Smooth muscle cell (in vitro differentiated cells): ENCODE data around the gene ATP1A2. TPM values are rescaled to one million over a fixed set of nuclear protein-coding genes. Genes with fewer than 3 reads are reported as not detected.

ENCODE experiments used
- DNase-seq: peaks from one replicate; lab custom pipeline; 2025; ENCODE audit not compliant: unreplicated experiment; lab: John Stamatoyannopoulos, UW
- H2AFZ ChIP-seq: fragments of 200-600 bp; sonication (generic); 2 replicates; pipeline ENCODE4 v1.6.0; 2016; ENCODE audit warnings: antibody characterized with exemption, low read depth, mild to moderate bottlenecking
- H3F3A ChIP-seq: fragments of 200-600 bp; sonication (generic); 2 replicates; pipeline ENCODE4 v1.6.0; 2017; ENCODE audit warnings: antibody characterized with exemption, low read depth
- H3K27ac ChIP-seq: fragments of 200-600 bp; sonication (generic); 2 replicates; pipeline ENCODE4 v1.5.1; 2016; ENCODE audit warnings: low read depth, mild to moderate bottlenecking
- H3K27me3 ChIP-seq: fragments of 200-600 bp; sonication (generic); 2 replicates; pipeline ENCODE4 v1.6.1; 2016; ENCODE audit warnings: low read depth, mild to moderate bottlenecking
- H3K36me3 ChIP-seq: fragments of 200-600 bp; sonication (generic); 2 replicates; pipeline ENCODE4 v1.5.1; 2016; ENCODE audit warnings: low read depth
- H3K4me1 ChIP-seq: fragments of 200-600 bp; sonication (generic); 2 replicates; pipeline ENCODE4 v1.5.1; 2016; ENCODE audit warnings: low read depth
- H3K4me2 ChIP-seq: fragments of 200-600 bp; sonication (generic); 2 replicates; pipeline ENCODE4 v1.6.0; 2016; ENCODE audit warnings: mild to moderate bottlenecking
- H3K4me3 ChIP-seq: fragments of 200-600 bp; sonication (generic); 2 replicates; pipeline ENCODE4 v1.5.1; 2016; ENCODE audit warnings: mild to moderate bottlenecking
- H3K79me2 ChIP-seq: fragments of 200-600 bp; sonication (generic); 2 replicates; pipeline ENCODE4 v1.6.0; 2016; ENCODE audit warnings: low read depth, mild to moderate bottlenecking
- H3K9ac ChIP-seq: fragments of 200-600 bp; sonication (generic); 2 replicates; pipeline ENCODE4 v1.6.0; 2016; ENCODE audit warnings: low read depth
- H3K9me3 ChIP-seq: fragments of 200-600 bp; sonication (generic); replicated peaks from 2 replicates; pipeline ENCODE4 v1.5.1; 2016; ENCODE audit warnings: low read depth
- H4K20me1 ChIP-seq: fragments of 200-600 bp; sonication (generic); 2 replicates; pipeline ENCODE4 v1.6.0; 2016; ENCODE audit warnings: low read depth
- CTCF ChIP-seq: fragments of 200-600 bp; sonication (generic); IDR thresholded peaks from 2 replicates; pipeline ENCODE4 v1.5.1; 2017; ENCODE audit warnings: borderline replicate concordance, mild to moderate bottlenecking, antibody characterized with exemption; ENCODE audit not compliant: insufficient read depth, poor library complexity, severe bottlenecking
- WGBS: methylation state at CpG from one replicate; pipeline ENCODE4 v1.1.7; 2016; ENCODE audit warnings: low lambda C conversion rate; 5-methylcytosine and 5-hydroxymethylcytosine counted together
- polyA plus RNA-seq: library from polyadenylated mRNA; unstranded; fragments of >200 nt; fragmentation: Nextera tagmentation; extraction: Ambion mirVana; gene quantifications from 2 replicates; pipeline ENCODE4 v1.2.1, GENCODE V29; 2016
- total RNA-seq: library from RNA; depleted of rRNA; stranded (reverse); fragments of >200 nt; gene quantifications from 2 replicates; pipeline ENCODE4 v1.2.3, GENCODE V29; 2014

ATP1A2 gene
- total and polyA plus RNA-seq, 2 experiments from 2014 or later = not detected

GRCh38 chr1:160094291-160094625, 21.3 kb upstream of the ATP1A2 start:
- Histone ChIP-seq H3F3A (no peaks in the 10 kb centered on the region), H3K4me2 (no peak overlapping the region), H4K20me1 (no peaks in the 10 kb centered on the region), H2AFZ (no peak overlapping the region), H3K27ac (no peak overlapping the region), H3K79me2 (no peaks in the 10 kb centered on the region), H3K9me3 (no peaks in the 10 kb centered on the region), H3K9ac (no peak overlapping the region), H3K4me3 (no peak overlapping the region), H3K36me3 (no peaks in the 10 kb centered on the region), H3K27me3 (no peaks in the 10 kb centered on the region), H3K4me1 (peaks cover 9% of the 10 kb centered on the region)
- WGBS = 95% methylated on average over 4 of the region's 4 CpGs
- DNase-seq = no peak
- TF ChIP-seq CTCF = no peak

GRCh38 chr1:160094806-160095205, 20.8 kb upstream of the ATP1A2 start:
- TF ChIP-seq CTCF = no peak
- no peaks in the 10 kb centered on the region for H4K20me1 ChIP-seq

GRCh38 chr1:160095382-160096105, 20.0 kb upstream of the ATP1A2 start:
- Histone ChIP-seq H2AFZ (no peak overlapping the region), H4K20me1 (no peaks in the 10 kb centered on the region), H3K4me3 (no peak overlapping the region), H3K9me3 (no peaks in the 10 kb centered on the region), H3K79me2 (no peaks in the 10 kb centered on the region), H3K4me1 (peaks cover 9% of the 10 kb centered on the region), H3K27me3 (no peaks in the 10 kb centered on the region), H3F3A (no peaks in the 10 kb centered on the region), H3K27ac (no peak overlapping the region), H3K4me2 (no peak overlapping the region), H3K36me3 (no peaks in the 10 kb centered on the region), H3K9ac (no peak overlapping the region)
- 82% methylated on average over 4 of the region's 4 CpGs for WGBS
- no peak for TF ChIP-seq CTCF
- no peak for DNase-seq

More at GRCh38 chr1:160094806-160095205, 20.8 kb upstream of the ATP1A2 start:
- H3K36me3 ChIP-seq = no peaks in the 10 kb centered on the region
- H3K27ac ChIP-seq = no peak overlapping the region
- H3K4me1 ChIP-seq = peaks cover 9% of the 10 kb centered on the region
- DNase-seq = no peak
- no peak overlapping the region for H3K4me2 ChIP-seq
- H2AFZ ChIP-seq = no peak overlapping the region
- H3K27me3 ChIP-seq = no peaks in the 10 kb centered on the region
- 97% methylated on average over 14 of the region's 14 CpGs for WGBS
- no peaks in the 10 kb centered on the region for H3K9me3 ChIP-seq
- no peaks in the 10 kb centered on the region for H3K79me2 ChIP-seq
- H3K4me3 ChIP-seq = no peak overlapping the region
- H3K9ac ChIP-seq = no peak overlapping the region
- no peaks in the 10 kb centered on the region for H3F3A ChIP-seq
